ENCODE measurements around the gene OR10K1. TPM values are rescaled to one million over a fixed set of nuclear protein-coding genes. Genes with fewer than 3 reads are reported as not detected.
"Not testable (repeated sequence)": the region's sequence is repeated elsewhere in the genome, so short reads cannot be mapped to it uniquely, and the experiment has no call there.

Gene OR10K1
- not detected in 2 replicates for total RNA-seq

- intact Hi-C loops (cut with micrococcal nuclease), result no loop called here
Observed at GRCh38 chr1:158461534-158461933, at the start of gene OR10K1. Gene OR10K1, plus strand, starts transcription at chr1:158461834. Its CDS starts 3,728 bp downstream, at chr1:158465562.

- intact Hi-C loops (cut with micrococcal nuclease), result no loop called here
Observed at GRCh38 chr1:158414651-158415345, 46.8 kb upstream of the OR10K1 start.

DNA sequence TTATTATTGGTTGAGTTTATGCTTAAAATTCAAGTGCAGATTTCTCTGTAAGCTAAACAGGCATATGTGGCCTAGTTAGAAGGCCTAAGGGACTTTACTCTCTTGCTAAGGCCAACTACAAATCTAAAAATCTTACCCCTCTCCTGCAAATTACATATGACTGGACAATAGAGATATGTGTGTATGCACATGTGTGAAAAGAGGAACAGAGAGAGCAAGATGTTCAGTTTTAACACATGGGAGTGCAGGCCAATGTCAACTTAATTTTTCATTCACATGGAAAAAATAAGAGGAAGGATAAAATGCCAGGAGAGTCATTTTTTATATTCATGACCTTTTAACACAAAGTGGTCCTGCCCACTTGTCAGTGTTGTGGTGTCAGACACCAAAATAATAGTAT lies 44.0 kb upstream of the OR10K1 start:
- intact Hi-C loops (cut with micrococcal nuclease), result no loop called here

DNA sequence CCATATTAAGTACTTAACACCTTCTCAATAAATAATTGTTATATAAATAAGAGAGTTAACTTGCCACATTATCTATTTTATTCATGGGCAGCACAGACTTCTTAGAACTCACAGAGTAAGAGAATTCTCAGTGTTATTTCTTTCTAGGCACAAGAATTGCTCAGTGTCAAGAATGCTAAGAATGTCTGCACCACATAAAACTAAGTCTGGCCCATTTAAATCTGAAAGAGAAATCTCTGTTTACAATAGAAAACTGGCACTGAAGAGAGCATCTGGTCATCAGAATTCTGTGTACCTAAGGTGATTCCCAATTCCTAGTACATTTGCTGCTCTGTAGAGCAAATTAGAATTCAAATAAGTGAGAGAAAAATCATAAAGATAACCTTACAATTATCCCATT lies 39.4 kb upstream of the OR10K1 start:
- intact Hi-C loops (cut with micrococcal nuclease), result no loop called here

DNA sequence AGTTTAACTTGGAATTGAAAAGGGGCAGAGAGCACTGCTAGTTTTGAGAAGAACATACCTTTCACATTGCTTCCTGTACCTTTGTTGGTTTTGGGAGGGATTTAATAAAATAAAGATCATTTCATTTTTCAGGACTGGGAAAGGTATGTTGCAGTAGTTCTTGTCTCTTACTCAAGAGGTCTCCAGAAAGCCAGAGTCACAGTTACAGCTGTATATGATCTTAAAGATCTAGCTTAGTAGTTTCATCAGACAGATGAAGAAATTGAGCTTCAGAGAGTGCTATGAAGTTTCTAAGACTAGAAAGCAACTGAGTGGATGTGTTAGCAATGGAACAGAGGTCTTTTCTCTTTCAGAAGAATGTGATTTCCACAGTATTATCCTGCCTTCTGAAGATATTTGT lies 36.6 kb upstream of the OR10K1 start:
- intact Hi-C loops (cut with micrococcal nuclease), result no loop called here

GRCh38 chr1:158426137-158426536 lies 35.5 kb upstream of the OR10K1 start, which contains the start of gene OR10K2:
Gene OR10K2, minus strand, starts transcription at chr1:158426237. Its CDS starts 5,371 bp downstream, at chr1:158420866.
- intact Hi-C loops (cut with micrococcal nuclease), result no loop called here

- intact Hi-C loops (cut with micrococcal nuclease), result not testable (repeated sequence)
Observed at GRCh38 chr1:158430163-158430562, 31.5 kb upstream of the OR10K1 start.

DNA sequence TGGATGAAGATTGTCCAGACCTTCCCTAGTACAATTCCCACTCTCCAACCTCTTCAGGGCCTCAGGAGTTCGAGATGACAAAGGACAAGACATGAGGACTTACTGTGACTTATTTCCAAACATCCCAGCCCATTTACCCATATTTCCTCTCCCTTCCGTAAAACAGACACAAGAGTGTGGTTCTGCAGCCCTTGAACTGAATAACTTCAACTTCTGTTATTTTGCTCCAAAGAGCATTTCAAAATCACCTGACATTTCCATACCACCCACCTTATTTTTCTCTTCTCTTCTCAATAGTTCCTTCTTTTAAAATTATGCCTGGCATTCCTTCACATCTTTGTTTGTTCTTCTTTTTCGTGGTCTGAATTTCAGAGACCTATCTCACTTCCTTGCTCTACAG lies 26.9 kb upstream of the OR10K1 start:
- intact Hi-C loops (cut with micrococcal nuclease), result no loop called here

DNA sequence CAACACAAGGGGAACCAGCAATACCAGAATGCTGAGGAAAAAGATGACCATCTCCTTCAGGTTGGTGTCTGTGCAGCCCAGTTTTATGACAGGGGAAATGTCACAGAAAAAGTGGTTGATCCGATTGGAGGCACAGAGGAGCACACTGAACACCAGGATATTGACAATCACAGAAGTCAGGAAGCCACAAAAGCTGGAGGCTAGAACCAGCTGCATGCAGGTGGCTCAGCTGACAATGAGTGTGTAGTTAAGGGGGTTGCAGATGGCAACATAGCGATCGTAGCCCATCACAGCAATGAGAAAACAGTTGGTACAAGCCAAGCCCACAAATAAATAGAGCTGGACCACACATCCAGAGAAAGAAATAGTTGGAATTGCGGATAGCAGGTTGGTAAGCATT lies 16.3 kb upstream of the OR10K1 start:
- intact Hi-C loops (cut with micrococcal nuclease), result no loop called here

GRCh38 chr1:158454537-158454936 lies 7.1 kb upstream of the OR10K1 start:
- intact Hi-C loops (cut with micrococcal nuclease), result no loop called here

- intact Hi-C loops (cut with micrococcal nuclease), result no loop called here
Observed at GRCh38 chr1:158457246-158457645, 4.4 kb upstream of the OR10K1 start.

GRCh38 chr1:158458263-158458662 lies 3.4 kb upstream of the OR10K1 start:
- intact Hi-C loops (cut with micrococcal nuclease), result no loop called here

- intact Hi-C loops (cut with micrococcal nuclease), result no loop called here
Observed at GRCh38 chr1:158471920-158472319, 10.3 kb downstream of the OR10K1 start, which contains the start of gene OR10R2. Gene OR10R2, plus strand, starts transcription at chr1:158472220. Its CDS starts 106 bp downstream, at chr1:158472326.

DNA sequence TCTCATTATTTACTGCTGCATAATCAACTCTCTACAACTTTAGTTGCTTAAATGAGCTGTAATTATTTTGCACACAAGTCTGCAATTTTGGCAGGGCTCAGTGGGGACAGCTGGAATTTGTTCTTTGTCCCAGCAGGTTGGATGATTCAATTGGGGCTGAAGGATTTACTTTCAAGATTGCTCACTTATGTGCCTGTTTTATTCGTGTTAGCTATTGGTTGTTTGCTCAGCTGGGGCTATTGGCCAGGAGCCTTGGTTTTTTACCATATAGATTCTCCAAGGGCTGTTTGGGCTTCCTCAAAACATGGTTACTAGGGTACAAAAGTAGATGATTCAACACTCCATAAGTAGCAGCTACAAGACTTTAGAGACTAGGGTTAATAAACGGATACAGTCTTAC lies 23.8 kb downstream of the OR10K1 start:
- intact Hi-C loops (cut with micrococcal nuclease), result no loop called here

DNA sequence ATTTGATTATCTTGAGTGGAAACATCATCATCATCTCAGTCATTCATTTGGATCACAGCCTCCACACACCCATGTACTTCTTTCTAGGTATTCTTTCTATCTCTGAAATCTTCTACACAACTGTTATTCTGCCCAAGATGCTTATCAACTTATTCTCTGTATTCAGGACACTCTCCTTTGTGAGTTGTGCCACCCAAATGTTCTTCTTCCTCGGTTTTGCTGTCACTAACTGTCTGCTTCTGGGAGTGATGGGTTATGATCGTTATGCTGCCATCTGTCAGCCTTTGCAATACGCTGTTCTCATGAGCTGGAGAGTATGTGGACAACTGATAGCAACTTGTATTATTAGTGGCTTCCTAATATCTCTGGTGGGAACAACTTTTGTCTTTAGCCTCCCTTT lies 29.7 kb downstream of the OR10K1 start:
- intact Hi-C loops (cut with micrococcal nuclease), result no loop called here

DNA sequence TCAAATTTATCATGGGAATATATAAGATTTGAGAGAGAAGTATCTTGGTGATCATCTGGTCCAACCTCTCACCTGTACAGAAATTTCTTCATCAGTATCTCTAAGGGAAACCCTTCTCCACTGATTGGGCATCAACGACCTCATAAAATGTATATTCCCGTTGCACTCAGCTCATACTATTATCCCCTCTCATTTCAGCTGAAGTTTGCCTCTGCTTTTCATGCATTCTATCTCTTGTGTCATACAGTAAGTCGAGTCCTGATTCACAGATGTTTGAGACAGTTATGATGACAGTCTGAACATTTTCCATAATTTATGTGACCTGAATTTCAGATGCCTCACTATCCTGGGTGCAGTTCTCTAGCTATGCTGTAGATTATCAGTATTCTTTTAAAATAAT lies 31.4 kb downstream of the OR10K1 start:
- intact Hi-C loops (cut with micrococcal nuclease), result no loop called here

DNA sequence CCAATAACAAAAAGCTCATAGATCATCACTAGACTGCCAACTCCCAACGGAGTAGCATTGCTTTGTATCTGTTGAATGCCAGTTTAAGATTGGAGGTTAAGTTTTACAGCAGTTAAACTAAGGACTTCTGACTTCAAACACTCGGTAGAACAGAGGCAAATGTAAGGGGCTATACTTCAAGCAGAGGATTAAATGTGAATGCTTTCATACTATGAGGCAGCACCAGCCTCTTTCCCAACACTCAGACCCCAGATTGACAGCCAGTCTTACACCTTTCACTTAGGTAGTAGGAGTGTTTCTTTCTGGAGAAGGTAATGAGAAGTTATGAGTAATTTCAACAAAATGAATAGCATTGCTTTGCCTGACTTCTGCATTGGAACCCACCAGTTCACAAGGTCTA lies 33.2 kb downstream of the OR10K1 start:
- intact Hi-C loops (cut with micrococcal nuclease), result no loop called here

GRCh38 chr1:158496374-158496773 lies 34.7 kb downstream of the OR10K1 start:
- intact Hi-C loops (cut with micrococcal nuclease), result loop anchor here (1.0 kb wide), 1 partner anchor 250 kb away; no protein-coding TSS in a partner anchor

GRCh38 chr1:158506369-158506987 lies 44.8 kb downstream of the OR10K1 start:
- intact Hi-C loops (cut with micrococcal nuclease), result loop anchor here (1.0 to 5.0 kb wide), 3 partner anchors 304 to 561 kb away; no protein-coding TSS in a partner anchor

DNA sequence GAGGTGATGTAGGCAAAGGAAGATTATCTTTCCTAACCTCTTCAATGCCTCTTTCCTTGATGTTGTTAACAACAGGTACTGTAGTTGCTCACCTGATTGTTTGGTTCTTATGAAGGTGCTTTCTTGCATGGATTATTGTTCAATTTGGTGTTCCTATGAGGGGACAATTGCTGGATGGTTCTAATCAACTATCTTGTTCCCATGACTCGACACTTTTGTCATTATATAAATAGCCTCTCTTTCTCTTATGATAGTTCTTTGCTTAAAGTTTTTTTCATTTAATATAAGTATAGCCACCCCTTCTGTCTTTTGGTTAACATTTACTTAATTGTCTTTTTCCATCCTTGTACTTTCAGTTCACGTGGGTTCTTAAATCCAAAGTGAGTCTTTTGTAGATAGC lies 45.9 kb downstream of the OR10K1 start:
- intact Hi-C loops (cut with micrococcal nuclease), result loop anchor here (5.0 kb wide), 2 partner anchors 305 to 560 kb away; no protein-coding TSS in a partner anchor

DNA sequence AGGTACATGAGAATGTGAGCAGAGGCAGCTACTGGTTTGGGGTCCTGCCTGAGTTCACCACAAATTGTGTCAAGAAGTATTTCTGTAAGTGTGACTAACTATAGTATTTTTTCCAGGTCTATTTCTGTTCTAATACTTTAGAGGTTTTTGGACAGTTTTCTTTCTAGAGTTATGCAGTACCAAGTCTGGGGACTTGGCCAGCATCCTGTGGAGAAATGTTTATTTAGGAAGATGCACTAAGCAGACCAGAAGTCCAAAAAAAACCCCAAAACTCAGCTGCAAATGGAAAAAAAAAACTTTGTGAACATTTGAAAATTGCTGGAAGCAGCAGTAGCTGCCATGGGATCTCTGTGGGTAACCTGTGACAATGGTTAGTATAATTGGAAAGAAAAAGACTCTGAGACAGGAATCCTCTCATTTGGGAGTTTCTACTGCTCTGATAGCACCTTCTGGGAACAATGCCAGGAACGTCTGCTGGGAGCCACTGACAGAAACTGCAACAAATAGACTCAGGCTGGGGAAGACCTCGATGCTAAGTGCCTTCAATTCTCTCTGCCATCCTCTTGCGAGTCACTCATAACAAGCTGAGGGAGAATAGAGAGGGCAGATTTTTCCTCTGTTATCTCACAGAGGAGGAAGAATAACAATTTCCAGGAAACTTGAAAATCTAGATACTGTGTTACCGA lies 48.0 kb downstream of the OR10K1 start:
- intact Hi-C loops (cut with micrococcal nuclease), result loop anchor here (5.0 kb wide), 2 partner anchors 307 to 558 kb away; no protein-coding TSS in a partner anchor

- intact Hi-C loops (cut with micrococcal nuclease), result no loop called here
Observed at GRCh38 chr1:158516966-158517365, 55.3 kb downstream of the OR10K1 start.
